Panc1 (cell line): ENCODE measurements around the gene NDOR1. TPM values are rescaled to one million over a fixed set of nuclear protein-coding genes. Genes with fewer than 3 reads are reported as not detected.

ENCODE experiments used
- ATAC-seq: fragments of 200-7000 bp; cut with Tn5 transposase; 2 replicates; pipeline ENCODE4 v1.9.1; 2020; ENCODE audit warnings: mild to moderate bottlenecking, moderate library complexity
- BruUV-seq: library from RNA; stranded (reverse); fragments of 400-500 nt; replicated peaks from 2 replicates; lab custom pipeline; 2021; lab: Mats Ljungman, UMichigan
- CTCF ChIA-PET: fragments of 300-600 bp; sonication (Branson Sonifier 250); formaldehyde crosslinking; loops from one replicate; lab custom pipeline; 2022; ENCODE audit warnings: antibody characterized with exemption; lab: Charles Lee
- POLR2A ChIA-PET: fragments of 300-600 bp; sonication (Branson Sonifier 250); formaldehyde crosslinking; loops from one replicate; lab custom pipeline; 2022; ENCODE audit warnings: antibody characterized with exemption; lab: Charles Lee
- DNase-seq: peaks from one replicate; pipeline ENCODE4 v3.0.0-alpha.2; 2010; ENCODE audit warnings: low read depth, low spot score
- H3K27ac ChIP-seq: 2 replicates; pipeline ENCODE4 v1.5.1; 2011; ENCODE audit warnings: mild to moderate bottlenecking, low read length, inconsistent platforms
- H3K27me3 ChIP-seq: fragments of 200-500 bp; sonication (Bioruptor generic); 2 replicates; pipeline ENCODE4 v1.6.0; 2014; ENCODE audit warnings: low read length, inconsistent platforms; ENCODE audit not compliant: control insufficient read depth, insufficient read depth
- H3K36me3 ChIP-seq: fragments of 200-500 bp; sonication (Bioruptor generic); 2 replicates; pipeline ENCODE4 v1.5.1; 2014; ENCODE audit warnings: inconsistent platforms, mild to moderate bottlenecking, low read length, moderate library complexity; ENCODE audit not compliant: control insufficient read depth, insufficient read depth
- H3K4me1 ChIP-seq: 2 replicates; pipeline ENCODE4 v1.5.1; 2011; ENCODE audit warnings: inconsistent platforms, mild to moderate bottlenecking, low read length, moderate library complexity; ENCODE audit not compliant: control insufficient read depth, insufficient read depth
- H3K4me3 ChIP-seq, 2 experiments: 2 replicates each; pipeline ENCODE4 v1.5.1; 2011 to 2012; ENCODE audit warnings: low read depth in 2 of 2, low read length in 2 of 2, mild to moderate bottlenecking in 2 of 2, inconsistent platforms in 1 of 2, moderate library complexity in 1 of 2
- H3K9me3 ChIP-seq: fragments of 200-500 bp; sonication (Bioruptor generic); 2 replicates; pipeline ENCODE4 v1.5.1; 2014; ENCODE audit warnings: low read depth, mild to moderate bottlenecking, inconsistent platforms, low read length, moderate library complexity; ENCODE audit not compliant: control insufficient read depth, insufficient read depth
- POLR2AphosphoS5 ChIP-seq: IDR thresholded peaks from 2 replicates; pipeline ENCODE4 v1.6.1; 2012; ENCODE audit warnings: mild to moderate bottlenecking, low read depth, low read length, moderate library complexity
- SIN3A ChIP-seq: IDR thresholded peaks from 2 replicates; pipeline ENCODE4 v1.6.1; 2012; ENCODE audit warnings: low read depth, mild to moderate bottlenecking, low read length, moderate library complexity, borderline replicate concordance; ENCODE audit not compliant: insufficient read depth
- TCF7L2 ChIP-seq: IDR thresholded peaks from 2 replicates; pipeline ENCODE4 v1.6.1; 2011; ENCODE audit warnings: mild to moderate bottlenecking, low read depth, low read length, inconsistent platforms
- in situ Hi-C: cut with HindIII; loops from 2 replicates; pipeline ENCODE4 v1.10.0; 2016; ENCODE audit warnings: low sequenced_read_pairs, low pct_unique_long_range_greater_than_20kb
- intact Hi-C: fragments of 100-400 bp; cut with micrococcal nuclease; formaldehyde crosslinking; loops from one replicate; pipeline ENCODE4 v1.10.0; 2022; ENCODE audit not compliant: unreplicated experiment
- total RNA-seq: library from RNA; stranded (reverse); gene quantifications from one replicate; pipeline ENCODE4 v1.2.1, GENCODE V29; 2021; ENCODE audit not compliant: unreplicated experiment
- TF ChIP-seq, protein P1 (sequence below), 2 experiments: IDR thresholded peaks; 2 replicates each; pipeline ENCODE4 v1.6.1; 2011 to 2012; ENCODE audit warnings: low read depth in 2 of 2, control low read depth in 1 of 2, low read length in 1 of 2, mild to moderate bottlenecking in 1 of 2, moderate library complexity in 1 of 2; ENCODE audit not compliant: insufficient read depth in 1 of 2
- TF ChIP-seq, protein P2 (sequence below): fragments of 450-650 bp; IDR thresholded peaks from 2 replicates; pipeline ENCODE4 v1.5.1; 2017; ENCODE audit warnings: mild to moderate bottlenecking

The NDOR1 gene
- total RNA-seq, 1 experiment from 2014 or later = 15.6 TPM

DNA sequence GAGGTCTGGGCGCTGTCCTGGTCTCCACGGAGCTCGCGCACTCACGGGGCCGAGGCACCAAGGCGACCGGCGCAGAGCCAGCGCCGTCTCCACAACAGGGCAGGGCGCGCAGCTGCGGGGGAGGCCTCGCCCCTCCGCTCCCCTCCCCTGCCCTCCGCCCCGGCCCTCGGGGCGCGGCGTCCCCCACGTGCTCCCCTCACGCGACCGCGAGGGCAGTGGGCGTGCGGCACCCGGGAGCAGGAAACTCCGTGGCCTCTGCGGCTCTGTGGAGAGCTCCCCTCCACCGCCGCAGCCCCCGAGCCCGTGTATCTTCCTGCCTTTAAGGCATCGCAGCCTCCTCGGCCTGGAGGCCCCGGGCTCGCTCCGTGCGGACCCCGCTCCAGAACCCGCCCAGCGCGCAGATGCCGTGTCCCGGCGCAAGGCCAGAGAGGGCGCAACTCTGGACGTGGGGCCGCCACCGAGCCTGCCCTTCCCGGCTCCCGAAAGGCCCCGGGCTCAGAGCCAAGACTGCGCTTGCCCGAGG is 34.9 kb downstream of the NDOR1 start:
- TF ChIP-seq TCF7L2 (no peak), SIN3A (0 out of 2 replicates have a peak, but pooled peaks have one; percentile 35), POLR2AphosphoS5 (no peak)
- TF ChIP-seq, protein P1, sequence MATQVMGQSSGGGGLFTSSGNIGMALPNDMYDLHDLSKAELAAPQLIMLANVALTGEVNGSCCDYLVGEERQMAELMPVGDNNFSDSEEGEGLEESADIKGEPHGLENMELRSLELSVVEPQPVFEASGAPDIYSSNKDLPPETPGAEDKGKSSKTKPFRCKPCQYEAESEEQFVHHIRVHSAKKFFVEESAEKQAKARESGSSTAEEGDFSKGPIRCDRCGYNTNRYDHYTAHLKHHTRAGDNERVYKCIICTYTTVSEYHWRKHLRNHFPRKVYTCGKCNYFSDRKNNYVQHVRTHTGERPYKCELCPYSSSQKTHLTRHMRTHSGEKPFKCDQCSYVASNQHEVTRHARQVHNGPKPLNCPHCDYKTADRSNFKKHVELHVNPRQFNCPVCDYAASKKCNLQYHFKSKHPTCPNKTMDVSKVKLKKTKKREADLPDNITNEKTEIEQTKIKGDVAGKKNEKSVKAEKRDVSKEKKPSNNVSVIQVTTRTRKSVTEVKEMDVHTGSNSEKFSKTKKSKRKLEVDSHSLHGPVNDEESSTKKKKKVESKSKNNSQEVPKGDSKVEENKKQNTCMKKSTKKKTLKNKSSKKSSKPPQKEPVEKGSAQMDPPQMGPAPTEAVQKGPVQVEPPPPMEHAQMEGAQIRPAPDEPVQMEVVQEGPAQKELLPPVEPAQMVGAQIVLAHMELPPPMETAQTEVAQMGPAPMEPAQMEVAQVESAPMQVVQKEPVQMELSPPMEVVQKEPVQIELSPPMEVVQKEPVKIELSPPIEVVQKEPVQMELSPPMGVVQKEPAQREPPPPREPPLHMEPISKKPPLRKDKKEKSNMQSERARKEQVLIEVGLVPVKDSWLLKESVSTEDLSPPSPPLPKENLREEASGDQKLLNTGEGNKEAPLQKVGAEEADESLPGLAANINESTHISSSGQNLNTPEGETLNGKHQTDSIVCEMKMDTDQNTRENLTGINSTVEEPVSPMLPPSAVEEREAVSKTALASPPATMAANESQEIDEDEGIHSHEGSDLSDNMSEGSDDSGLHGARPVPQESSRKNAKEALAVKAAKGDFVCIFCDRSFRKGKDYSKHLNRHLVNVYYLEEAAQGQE (IDR thresholded peaks at IDR 0.05; ENCODE audit: insufficient read depth in 1 of 2, low read depth in 2 of 2, low read length in 1 of 2) = no peak
- Histone ChIP-seq H3K4me3 (peak overlapping the region; percentile 59 to 66), H3K36me3 (peaks cover 4% of the 10 kb centered on the region), H3K27me3 (no peaks in the 10 kb centered on the region), H3K27ac (peak overlapping the region; percentile 90), H3K9me3 (no peaks in the 10 kb centered on the region), H3K4me1 (peaks cover 43% of the 10 kb centered on the region)
- in situ Hi-C loops = no loop called here
- BruUV-seq = no TSS peak
- ATAC-seq (peak; percentile 23), DNase-seq (no peak)
- ChIA-PET POLR2A (interaction anchor here (0.6 kb wide), 4 partner anchors 14 to 90 kb away, joined by 3 to 5 read pairs (median 4); no protein-coding TSS in a partner anchor), CTCF (no interaction called here)
- intact Hi-C loops = no loop called here

DNA sequence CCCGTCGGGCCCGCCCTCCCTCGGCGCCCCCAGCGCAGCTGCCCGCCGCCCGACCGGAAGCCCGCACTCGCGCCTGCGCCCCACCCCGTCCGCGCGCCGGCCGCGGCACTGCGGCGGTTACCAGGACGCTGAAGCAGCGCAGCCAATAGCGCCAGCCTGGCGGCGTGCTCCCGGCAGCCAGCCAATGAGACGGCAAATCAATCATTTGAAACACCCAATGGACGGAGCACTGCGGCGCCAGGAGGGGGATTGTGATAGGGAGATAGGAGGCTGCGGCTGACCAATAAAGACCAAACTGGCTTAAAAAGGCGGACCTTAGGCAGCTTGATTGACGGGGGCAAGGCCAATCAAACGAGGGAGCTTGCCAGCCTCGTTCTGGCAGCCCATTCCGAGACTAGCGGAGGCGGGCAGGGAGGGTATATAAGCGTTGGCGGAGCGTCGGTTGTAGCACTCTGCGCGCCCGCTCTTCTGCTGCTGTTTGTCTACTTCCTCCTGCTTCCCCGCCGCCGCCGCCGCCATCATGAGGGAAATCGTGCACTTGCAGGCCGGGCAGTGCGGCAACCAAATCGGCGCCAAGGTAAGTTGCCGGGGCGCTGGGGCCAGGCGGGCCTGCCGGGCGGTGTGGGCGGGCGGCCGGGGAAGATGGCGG is 35.5 kb downstream of the NDOR1 start, which contains the start of gene TUBB4B:
TUBB4B (plus strand) TSS at position 447 of the 649 bp plus-strand sequence; CDS start at position 521, 74 bp downstream.
- peak within 1 kb of the TSS; percentile 90 for H3K27ac ChIP-seq
- H3K36me3 ChIP-seq = peaks cover 4% of the 10 kb centered on the region
- POLR2A ChIA-PET = interaction anchor here (0.6 kb wide), 4 partner anchors 13 to 90 kb away, joined by 3 to 5 read pairs (median 4); no protein-coding TSS in a partner anchor
- ATAC-seq (peak; percentile 75), DNase-seq (peak; percentile 96)
- peak within 1 kb of the TSS; percentile 59 to 70 for H3K4me3 ChIP-seq
- TF ChIP-seq POLR2AphosphoS5 (peak; percentile 99), TCF7L2 (0 out of 2 replicates have a peak, but pooled peaks have one; percentile 38), SIN3A (peak; percentile 86; the same call in 1 of the 2 replicates)
- TF ChIP-seq, protein P2, sequence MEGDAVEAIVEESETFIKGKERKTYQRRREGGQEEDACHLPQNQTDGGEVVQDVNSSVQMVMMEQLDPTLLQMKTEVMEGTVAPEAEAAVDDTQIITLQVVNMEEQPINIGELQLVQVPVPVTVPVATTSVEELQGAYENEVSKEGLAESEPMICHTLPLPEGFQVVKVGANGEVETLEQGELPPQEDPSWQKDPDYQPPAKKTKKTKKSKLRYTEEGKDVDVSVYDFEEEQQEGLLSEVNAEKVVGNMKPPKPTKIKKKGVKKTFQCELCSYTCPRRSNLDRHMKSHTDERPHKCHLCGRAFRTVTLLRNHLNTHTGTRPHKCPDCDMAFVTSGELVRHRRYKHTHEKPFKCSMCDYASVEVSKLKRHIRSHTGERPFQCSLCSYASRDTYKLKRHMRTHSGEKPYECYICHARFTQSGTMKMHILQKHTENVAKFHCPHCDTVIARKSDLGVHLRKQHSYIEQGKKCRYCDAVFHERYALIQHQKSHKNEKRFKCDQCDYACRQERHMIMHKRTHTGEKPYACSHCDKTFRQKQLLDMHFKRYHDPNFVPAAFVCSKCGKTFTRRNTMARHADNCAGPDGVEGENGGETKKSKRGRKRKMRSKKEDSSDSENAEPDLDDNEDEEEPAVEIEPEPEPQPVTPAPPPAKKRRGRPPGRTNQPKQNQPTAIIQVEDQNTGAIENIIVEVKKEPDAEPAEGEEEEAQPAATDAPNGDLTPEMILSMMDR = no peak
- TF ChIP-seq, protein P1 (IDR thresholded peaks at IDR 0.05; ENCODE audit: insufficient read depth in 1 of 2, low read depth in 2 of 2, low read length in 1 of 2) = 0 out of 4 replicates have a peak, but pooled peaks of 1 of the 2 experiments have one; percentile 3
- CTCF ChIA-PET = no interaction called here
- in situ Hi-C loops = no loop called here
- H3K4me1 ChIP-seq = peaks cover 43% of the 10 kb centered on the region
- H3K9me3 ChIP-seq = no peaks in the 10 kb centered on the region
- no TSS peak for BruUV-seq
- intact Hi-C loops = no loop called here
- no peaks in the 10 kb centered on the region for H3K27me3 ChIP-seq
